H54 (cell line): ENCODE results near the gene CLEC1B.
"Not testable (repeated sequence)": the region's sequence is repeated elsewhere in the genome, so short reads cannot be mapped to it uniquely, and the experiment has no call there.

Experiments
- DNase-seq: peaks from one replicate; pipeline ENCODE4 v3.0.0; 2011; ENCODE audit warnings: low spot score, mixed read lengths; ENCODE audit not compliant: insufficient read length
- FAIRE-seq: peaks from 3 replicates; lab custom pipeline; 2011; peaks lifted over from hg19 to GRCh38; lab: Jason Lieb, UNC
- POLR2A ChIP-seq: IDR thresholded peaks from 2 replicates; pipeline ENCODE4 v1.6.1; 2011; ENCODE audit warnings: low read depth, mild to moderate bottlenecking, low read length

Gene CLEC1B

GRCh38 chr12:10012630-10013330 is 13.9 kb upstream of the CLEC1B start:
- FAIRE-seq (no peak), DNase-seq (no peak)
- TF ChIP-seq POLR2A: no peak

- DNase-seq (no peak), FAIRE-seq (no peak)
- TF ChIP-seq POLR2A: no peak
Observed at GRCh38 chr12:10001171-10001776, 2.4 kb upstream of the CLEC1B start.

- no peak for DNase-seq
- FAIRE-seq: no peak
- TF ChIP-seq POLR2A: no peak
Observed at GRCh38 chr12:9992296-9992695, 6.6 kb downstream of the CLEC1B start.

- no peak for TF ChIP-seq POLR2A
- no peak for FAIRE-seq
Observed at GRCh38 chr12:9991876-9992275, 7.0 kb downstream of the CLEC1B start.

GRCh38 chr12:9980126-9980525 is 18.8 kb downstream of the CLEC1B start:
- DNase-seq: no peak
- FAIRE-seq: no peak
- no peak for TF ChIP-seq POLR2A

More at GRCh38 chr12:9991876-9992275, 7.0 kb downstream of the CLEC1B start:
- DNase-seq: no peak

GRCh38 chr12:9977916-9978315 is 21.0 kb downstream of the CLEC1B start:
- no peak for FAIRE-seq
- no peak for DNase-seq
- TF ChIP-seq POLR2A: no peak

- not testable (repeated sequence) for DNase-seq, FAIRE-seq
Observed at GRCh38 chr12:9976626-9977025, 22.3 kb downstream of the CLEC1B start.

GRCh38 chr12:9975614-9976013 is 23.3 kb downstream of the CLEC1B start:
- FAIRE-seq (no peak), DNase-seq (no peak)
- TF ChIP-seq POLR2A: no peak

- DNase-seq, FAIRE-seq: not testable (repeated sequence)
Observed at GRCh38 chr12:9974731-9975130, 24.2 kb downstream of the CLEC1B start.

GRCh38 chr12:9973949-9974348 is 25.0 kb downstream of the CLEC1B start:
- TF ChIP-seq POLR2A: no peak
- DNase-seq (no peak), FAIRE-seq (no peak)

- DNase-seq (no peak), FAIRE-seq (no peak)
- no peak for TF ChIP-seq POLR2A
Observed at GRCh38 chr12:9971181-9971580, 27.7 kb downstream of the CLEC1B start, which contains the start of gene CLEC12A. Gene CLEC12A, plus strand, starts transcription at chr12:9971409. Its CDS starts 188 bp downstream, at chr12:9971597.

GRCh38 chr12:9969673-9970072 is 29.2 kb downstream of the CLEC1B start:
- FAIRE-seq (no peak), DNase-seq (no peak)
- TF ChIP-seq POLR2A: no peak

- no peak for DNase-seq
- no peak for FAIRE-seq
Observed at GRCh38 chr12:9961901-9962300, 37.0 kb downstream of the CLEC1B start.

GRCh38 chr12:9961106-9961505 is 37.8 kb downstream of the CLEC1B start:
- DNase-seq: no peak
- TF ChIP-seq POLR2A: no peak
- FAIRE-seq: no peak

More at GRCh38 chr12:9961901-9962300, 37.0 kb downstream of the CLEC1B start:
- no peak for TF ChIP-seq POLR2A

GRCh38 chr12:9960590-9960989 is 38.3 kb downstream of the CLEC1B start:
- no peak for DNase-seq
- TF ChIP-seq POLR2A: no peak
- FAIRE-seq: no peak
